Esophagus muscularis mucosa (tissue), 4 donors: ENCODE results near the gene UBE2J2. TPM values are rescaled to one million over a fixed set of nuclear protein-coding genes. Genes with fewer than 3 reads are reported as not detected.

Source experiments
- DNase-seq: peaks from one replicate; pipeline ENCODE4 v3.0.0-alpha.2; 2017; ENCODE audit errors: extremely low spot score
- H3K27ac ChIP-seq, 4 donors: fragments of 200-600 bp; sonication (generic); replicated peaks in 1 of 4; 1 replicate in 3 of 4; 2 replicates in 1 of 4; pipeline ENCODE4 v1.5.1; 2016 to 2019; ENCODE audit warnings: mild to moderate bottlenecking in 1 of 4
- H3K27me3 ChIP-seq, 4 donors: fragments of 200-600 bp; sonication (generic); one replicate each; pipeline versions ENCODE4 v1.5.1 to v1.6.0; 2016 to 2019
- H3K36me3 ChIP-seq, 4 donors: fragments of 200-600 bp; sonication (generic); one replicate each; pipeline ENCODE4 v1.5.1; 2016 to 2019
- H3K4me1 ChIP-seq, 4 donors: fragments of 200-600 bp; sonication (generic); one replicate each; pipeline ENCODE4 v1.5.1; 2016 to 2019
- H3K4me3 ChIP-seq, 4 donors: fragments of 200-600 bp; sonication (generic); 1 replicate in 2 of 4; 2 replicates in 2 of 4; pipeline ENCODE4 v1.5.1; 2016 to 2019; ENCODE audit warnings: mild to moderate bottlenecking in 4 of 4, moderate library complexity in 1 of 4
- H3K9me3 ChIP-seq, 4 donors: fragments of 200-600 bp; sonication (generic); 1 replicate in 3 of 4; 2 replicates in 1 of 4; pipeline ENCODE4 v1.5.1; 2016 to 2019
- EP300 ChIP-seq: sonication (generic); formaldehyde crosslinking; IDR thresholded peaks from one replicate; pipeline ENCODE4 v1.6.1; 2017; ENCODE audit warnings: antibody characterized with exemption
- POLR2A ChIP-seq: fragments of 450-650 bp; IDR thresholded peaks from one replicate; pipeline ENCODE4 v1.6.1; 2017; ENCODE audit warnings: antibody characterized with exemption, moderate library complexity, mild to moderate bottlenecking, low read depth
- POLR2AphosphoS5 ChIP-seq, 2 donors: sonication (generic); formaldehyde crosslinking; IDR thresholded peaks; one replicate each; pipeline ENCODE4 v1.6.1; 2017; ENCODE audit warnings: antibody characterized with exemption in 2 of 2
- WGBS: methylation state at CpG from one replicate; pipeline ENCODE4 v1.1.5; 2018; 5-methylcytosine and 5-hydroxymethylcytosine counted together
- intact Hi-C: fragments of 100-400 bp; cut with DNase I; formaldehyde crosslinking; loops from one replicate; pipeline ENCODE4 v1.15.1; 2023
- total RNA-seq, 4 donors: library from RNA; depleted of rRNA; stranded (reverse); fragments of >200 nt; gene quantifications; one replicate each; pipeline versions ENCODE4 v1.1.0 to v1.2.1, GENCODE V29; 2016
- TF ChIP-seq, protein P1 (sequence below), 3 experiments: fragments of 200-600 bp in 2 of 3; fragments of 450-650 bp in 1 of 3; sonication (generic) in 2 of 3; IDR thresholded peaks; one replicate each; pipeline ENCODE4 v1.5.1; 2017 to 2019; ENCODE audit warnings: antibody characterized with exemption in 3 of 3, mild to moderate bottlenecking in 2 of 3, moderate library complexity in 1 of 3

The UBE2J2 gene
- total RNA-seq, 4 donors from 2014 or later: 34.9 to 61.4 (median 49.5) TPM

DNA sequence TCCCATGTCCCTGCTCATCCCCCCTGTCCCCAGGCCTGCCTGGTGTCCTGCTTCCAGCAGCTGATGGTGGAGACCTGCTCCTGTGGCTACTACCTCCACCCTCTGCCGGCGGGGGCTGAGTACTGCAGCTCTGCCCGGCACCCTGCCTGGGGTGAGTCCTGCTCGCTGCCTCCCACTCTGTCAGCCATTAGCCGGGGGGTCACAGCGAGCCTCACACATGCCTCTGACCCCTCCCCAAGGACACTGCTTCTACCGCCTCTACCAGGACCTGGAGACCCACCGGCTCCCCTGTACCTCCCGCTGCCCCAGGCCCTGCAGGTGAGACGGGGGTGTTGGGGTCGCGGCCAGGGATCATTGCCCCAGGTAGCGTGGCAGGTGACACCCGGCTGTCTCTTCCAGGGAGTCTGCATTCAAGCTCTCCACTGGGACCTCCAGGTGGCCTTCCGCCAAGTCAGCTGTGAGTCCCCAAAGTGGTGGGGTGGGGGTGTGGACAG is 16.6 kb upstream of the UBE2J2 start:
- no peak for DNase-seq
- intact Hi-C loops: loop anchor here (2.0 to 5.0 kb wide), 2 partner anchors 167 to 258 kb away; no protein-coding TSS in a partner anchor
- H3K36me3 ChIP-seq: peaks cover 0 to 26% (median 20%) of the 10 kb centered on the region in 4 donors
- no peaks in the 10 kb centered on the region for H3K9me3 ChIP-seq
- no peak overlapping the region for H3K4me3 ChIP-seq
- no peak overlapping the region for H3K27ac ChIP-seq
- 43% methylated on average over 12 of the region's 15 CpGs for WGBS
- TF ChIP-seq, protein P1, sequence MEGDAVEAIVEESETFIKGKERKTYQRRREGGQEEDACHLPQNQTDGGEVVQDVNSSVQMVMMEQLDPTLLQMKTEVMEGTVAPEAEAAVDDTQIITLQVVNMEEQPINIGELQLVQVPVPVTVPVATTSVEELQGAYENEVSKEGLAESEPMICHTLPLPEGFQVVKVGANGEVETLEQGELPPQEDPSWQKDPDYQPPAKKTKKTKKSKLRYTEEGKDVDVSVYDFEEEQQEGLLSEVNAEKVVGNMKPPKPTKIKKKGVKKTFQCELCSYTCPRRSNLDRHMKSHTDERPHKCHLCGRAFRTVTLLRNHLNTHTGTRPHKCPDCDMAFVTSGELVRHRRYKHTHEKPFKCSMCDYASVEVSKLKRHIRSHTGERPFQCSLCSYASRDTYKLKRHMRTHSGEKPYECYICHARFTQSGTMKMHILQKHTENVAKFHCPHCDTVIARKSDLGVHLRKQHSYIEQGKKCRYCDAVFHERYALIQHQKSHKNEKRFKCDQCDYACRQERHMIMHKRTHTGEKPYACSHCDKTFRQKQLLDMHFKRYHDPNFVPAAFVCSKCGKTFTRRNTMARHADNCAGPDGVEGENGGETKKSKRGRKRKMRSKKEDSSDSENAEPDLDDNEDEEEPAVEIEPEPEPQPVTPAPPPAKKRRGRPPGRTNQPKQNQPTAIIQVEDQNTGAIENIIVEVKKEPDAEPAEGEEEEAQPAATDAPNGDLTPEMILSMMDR (IDR thresholded peaks at IDR 0.05): peak; percentile 51 to 70 (median 63)
- TF ChIP-seq POLR2AphosphoS5 (IDR thresholded peaks at IDR 0.05): no peak
- peaks cover 0 to 20% (median 14%) of the 10 kb centered on the region in 4 donors for H3K4me1 ChIP-seq
- peaks cover 0 to 27% (median 1%) of the 10 kb centered on the region in 4 donors for H3K27me3 ChIP-seq

DNA sequence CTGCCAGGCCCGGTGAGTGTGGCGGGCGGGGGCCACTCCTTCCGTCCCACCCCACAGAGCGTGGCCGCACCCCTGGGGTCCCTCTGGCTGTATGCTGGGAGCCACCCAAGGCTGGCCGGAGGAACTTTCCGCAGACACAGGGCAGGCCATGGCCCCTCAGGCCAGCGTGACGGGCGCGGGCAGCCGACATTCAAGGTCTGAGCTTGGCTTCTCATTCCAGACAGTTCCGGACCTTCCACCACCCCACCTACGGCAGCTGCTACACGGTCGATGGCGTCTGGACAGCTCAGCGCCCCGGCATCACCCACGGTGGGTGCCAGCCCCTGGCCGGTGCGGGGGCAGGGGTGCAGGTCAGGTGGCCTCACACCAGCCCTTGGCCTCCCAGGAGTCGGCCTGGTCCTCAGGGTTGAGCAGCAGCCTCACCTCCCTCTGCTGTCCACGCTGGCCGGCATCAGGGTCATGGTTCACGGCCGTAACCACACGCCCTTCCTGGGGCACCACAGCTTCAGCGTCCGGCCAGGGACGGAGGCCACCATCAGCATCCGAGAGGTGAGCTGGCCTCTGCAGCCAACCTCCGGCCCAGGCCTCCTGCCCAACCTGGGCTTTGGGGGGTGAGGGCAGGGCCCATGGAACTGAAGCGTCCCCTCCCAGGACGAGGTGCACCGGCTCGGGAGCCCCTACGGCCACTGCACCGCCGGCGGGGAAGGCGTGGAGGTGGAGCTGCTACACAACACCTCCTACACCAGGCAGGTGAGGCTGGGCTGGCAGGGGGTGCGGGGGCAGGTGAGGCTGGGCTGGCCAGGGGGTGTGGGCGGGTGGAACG is 13.8 kb upstream of the UBE2J2 start:
- DNase-seq: no peak
- intact Hi-C loops: no loop called here
- H3K27me3 ChIP-seq: peaks cover 0 to 38% (median 1%) of the 10 kb centered on the region in 4 donors
- no peaks in the 10 kb centered on the region for H3K9me3 ChIP-seq
- TF ChIP-seq POLR2A (no peak), EP300 (no peak), POLR2AphosphoS5 (IDR thresholded peaks at IDR 0.05) (no peak)
- TF ChIP-seq, protein P1 (IDR thresholded peaks at IDR 0.05): no peak
- H3K27ac ChIP-seq: no peak overlapping the region
- no peaks in the 10 kb centered on the region for H3K36me3 ChIP-seq
- H3K4me3 ChIP-seq: no peak overlapping the region
- WGBS: 84% methylated on average over 10 of the region's 46 CpGs
- H3K4me1 ChIP-seq: peaks cover 0 to 20% (median 14%) of the 10 kb centered on the region in 4 donors

DNA sequence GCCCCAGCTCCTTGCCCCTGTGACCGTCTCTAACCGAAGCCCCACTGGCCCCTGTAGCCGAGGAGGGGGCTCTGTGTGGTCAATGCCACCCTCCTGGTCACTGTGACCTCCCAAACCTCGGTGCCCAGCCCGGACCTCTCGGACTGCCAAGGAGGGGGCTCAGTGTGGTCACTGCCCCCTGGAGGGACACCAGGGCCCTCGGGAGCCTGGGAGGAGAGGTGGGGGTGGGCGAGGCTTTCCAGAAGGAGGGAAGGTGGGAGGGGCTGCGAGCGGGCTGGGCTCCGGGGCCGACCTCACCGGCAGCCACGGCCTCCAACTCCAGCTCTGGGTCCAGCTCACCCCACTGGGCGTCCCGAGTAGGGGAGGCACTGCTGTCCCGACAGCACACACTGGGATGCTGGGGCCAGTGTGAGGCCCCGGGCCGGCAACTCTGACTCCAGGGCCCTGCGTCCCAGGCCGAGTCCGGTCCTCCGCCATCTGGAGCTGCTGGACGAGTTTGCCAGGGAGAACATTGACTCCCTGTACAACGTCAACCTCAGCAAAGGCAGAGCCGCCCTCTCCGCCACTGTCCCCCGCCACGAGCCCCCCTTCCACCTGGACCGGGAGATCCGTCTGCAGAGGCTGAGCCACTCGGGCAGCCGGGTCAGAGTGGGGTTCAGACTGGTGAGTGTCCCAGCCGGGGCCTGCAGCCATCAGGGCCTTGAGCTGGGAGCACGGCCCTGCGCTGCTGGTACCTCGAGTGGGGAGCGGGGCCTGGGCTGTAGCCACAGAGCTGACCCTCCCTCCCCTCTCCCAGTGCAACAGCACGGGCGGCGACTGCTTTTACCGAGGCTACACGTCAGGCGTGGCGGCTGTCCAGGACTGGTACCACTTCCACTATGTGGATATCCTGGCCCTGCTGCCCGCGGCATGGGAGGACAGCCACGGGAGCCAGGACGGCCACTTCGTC is 12.9 kb upstream of the UBE2J2 start:
- TF ChIP-seq POLR2AphosphoS5 (IDR thresholded peaks at IDR 0.05): no peak
- TF ChIP-seq EP300: no peak
- TF ChIP-seq, protein P1 (IDR thresholded peaks at IDR 0.05): no peak
- TF ChIP-seq POLR2A: no peak
- no peak for DNase-seq
- WGBS: 37% methylated on average over 18 of the region's 50 CpGs
- peaks cover 0 to 18% (median 8%) of the 10 kb centered on the region in 4 donors for H3K4me1 ChIP-seq
- no peaks in the 10 kb centered on the region for H3K36me3 ChIP-seq
- H3K27me3 ChIP-seq: peaks cover 0 to 38% (median 1%) of the 10 kb centered on the region in 4 donors
- intact Hi-C loops: no loop called here
- no peak overlapping the region for H3K4me3 ChIP-seq
- no peaks in the 10 kb centered on the region for H3K9me3 ChIP-seq
- H3K27ac ChIP-seq: no peak overlapping the region

DNA sequence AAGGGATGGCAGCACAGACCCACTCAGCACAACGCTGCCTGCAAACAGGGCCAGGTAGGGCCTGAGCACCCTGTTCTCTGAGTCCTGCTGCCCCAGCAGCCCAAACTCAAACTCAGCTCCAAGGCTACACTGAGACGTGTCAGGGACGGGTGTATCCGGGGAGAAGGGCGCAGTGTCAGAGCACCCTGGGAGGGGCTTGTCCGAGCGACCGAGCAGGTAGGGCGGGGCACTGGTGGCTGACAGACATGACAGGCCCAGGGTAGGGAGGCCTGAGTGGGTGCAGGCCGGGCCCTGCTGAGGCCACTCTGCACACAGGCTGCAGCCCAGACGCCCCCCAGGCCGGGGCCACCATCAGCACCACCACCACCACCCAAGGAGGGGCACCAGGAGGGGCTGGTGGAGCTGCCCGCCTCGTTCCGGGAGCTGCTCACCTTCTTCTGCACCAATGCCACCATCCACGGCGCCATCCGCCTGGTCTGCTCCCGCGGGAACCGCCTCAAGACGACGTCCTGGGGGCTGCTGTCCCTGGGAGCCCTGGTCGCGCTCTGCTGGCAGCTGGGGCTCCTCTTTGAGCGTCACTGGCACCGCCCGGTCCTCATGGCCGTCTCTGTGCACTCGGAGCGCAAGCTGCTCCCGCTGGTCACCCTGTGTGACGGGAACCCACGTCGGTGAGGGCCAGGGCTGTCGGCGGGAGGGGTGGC is 12.1 kb upstream of the UBE2J2 start:
- 45% methylated on average over 4 of the region's 37 CpGs for WGBS
- H3K9me3 ChIP-seq: no peaks in the 10 kb centered on the region
- H3K4me1 ChIP-seq: peaks cover 0 to 12% (median under 1%) of the 10 kb centered on the region in 4 donors
- DNase-seq: no peak
- intact Hi-C loops: no loop called here
- no peak overlapping the region for H3K4me3 ChIP-seq
- peaks cover 0 to 38% (median 1%) of the 10 kb centered on the region in 4 donors for H3K27me3 ChIP-seq
- TF ChIP-seq POLR2AphosphoS5 (IDR thresholded peaks at IDR 0.05): no peak
- no peak for TF ChIP-seq EP300
- TF ChIP-seq, protein P1 (IDR thresholded peaks at IDR 0.05): no peak
- no peak for TF ChIP-seq POLR2A
- H3K27ac ChIP-seq: no peak overlapping the region
- no peaks in the 10 kb centered on the region for H3K36me3 ChIP-seq
